ENCODE data around the gene RELA. TPM values are rescaled to one million over a fixed set of nuclear protein-coding genes. Genes with fewer than 3 reads are reported as not detected.

RELA gene
- total RNA-seq, 8 experiments from 2014 or later: 16.7 to 56.1 (median 32.2) TPM

- WGBS, 10 experiments: 60 to 81% methylated on average over 1 to 5 of the region's 5 CpGs; no CpG with 5 or more reads in 8 of the 10 experiments
- H3K4me3 ChIP-seq: no peak overlapping the region
- ATAC-seq (replicated peaks in 6 of 8): no peak
- H3K27ac ChIP-seq: no peak overlapping the region
- peaks cover 25 to 29% of the 10 kb centered on the region in 2 donors for H3K4me1 ChIP-seq (replicated peaks in 1 of 2)
- in situ Hi-C loops (cut with MboI; ENCODE audit: low pct_unique_long_range_greater_than_20kb in 2 of 9, low sequenced_read_pairs in 9 of 9, unreplicated experiment in 9 of 9): no loop called here
Measured at GRCh38 chr11:65609665-65610064, 53.1 kb downstream of the RELA start.

- H3K4me1 ChIP-seq (replicated peaks in 1 of 2): peaks cover 25 to 29% of the 10 kb centered on the region in 2 donors
- no peak for ATAC-seq (replicated peaks in 6 of 8)
- H3K4me3 ChIP-seq: no peak overlapping the region
- no peak overlapping the region for H3K27ac ChIP-seq
- in situ Hi-C loops (cut with MboI; ENCODE audit: low pct_unique_long_range_greater_than_20kb in 2 of 9, low sequenced_read_pairs in 9 of 9, unreplicated experiment in 9 of 9): no loop called here
- 29 to 100% (median 100%) methylated on average over 1 to 3 of the region's 3 CpGs; no CpG with 5 or more reads in 5 of the 10 experiments for WGBS, 10 experiments
Measured at GRCh38 chr11:65609229-65609628, 53.5 kb downstream of the RELA start.

- 54 to 100% (median 98%) methylated on average over 1 to 12 of the region's 37 CpGs; no CpG with 5 or more reads in 3 of the 10 experiments for WGBS, 10 experiments
- peaks cover 16 to 25% of the 10 kb centered on the region in 2 donors for H3K4me1 ChIP-seq (replicated peaks in 1 of 2)
- no peak for ATAC-seq (replicated peaks in 6 of 8)
- H3K27ac ChIP-seq: no peak overlapping the region
- in situ Hi-C loops (cut with MboI; ENCODE audit: low pct_unique_long_range_greater_than_20kb in 2 of 9, low sequenced_read_pairs in 9 of 9, unreplicated experiment in 9 of 9): no loop called here
- H3K4me3 ChIP-seq: peak overlapping the region; percentile 29 to 37 (median 33)
Measured at GRCh38 chr11:65607614-65608426, 54.9 kb downstream of the RELA start.

- ATAC-seq (replicated peaks in 6 of 8): peak; percentile 89 to 99 (median 98)
- Histone ChIP-seq H3K4me3 (peak overlapping the region; percentile 29 to 37 (median 33)), H3K27ac (no peak overlapping the region), H3K4me1 (replicated peaks in 1 of 2) (peaks cover 13 to 21% of the 10 kb centered on the region in 2 donors)
- in situ Hi-C loops (cut with MboI; ENCODE audit: low pct_unique_long_range_greater_than_20kb in 2 of 9, low sequenced_read_pairs in 9 of 9, unreplicated experiment in 9 of 9): no loop called here
- no CpG with 5 or more reads among the region's 67 CpGs for WGBS, 10 experiments
Measured at GRCh38 chr11:65606876-65607613, 55.7 kb downstream of the RELA start.

- 80 to 100% (median 100%) methylated on average over 1 of the region's 1 CpG; no CpG with 5 or more reads in 7 of the 10 experiments for WGBS, 10 experiments
- no peak overlapping the region for H3K27ac ChIP-seq
Measured at GRCh38 chr11:65604258-65604657, 58.5 kb downstream of the RELA start.

More at GRCh38 chr11:65604258-65604657, 58.5 kb downstream of the RELA start:
- in situ Hi-C loops (cut with MboI; ENCODE audit: low pct_unique_long_range_greater_than_20kb in 2 of 9, low sequenced_read_pairs in 9 of 9, unreplicated experiment in 9 of 9): no loop called here
- H3K4me1 ChIP-seq (replicated peaks in 1 of 2): peaks cover 8 to 9% of the 10 kb centered on the region in 2 donors
- ATAC-seq (replicated peaks in 6 of 8): no peak
- H3K4me3 ChIP-seq: no peak overlapping the region

Other genes starting within 250 kb of the RELA start
- 1,000 to 10,000 TPM in 2 of 8 experiments, 100 to 1,000 TPM in 1, 10 to 100 TPM in 5; 10.9 to 1,983 (median 59.7) TPM for gene NEAT1, start 240.1 kb downstream of the RELA start, total RNA-seq
- gene MALAT1, start 163.9 kb downstream of the RELA start, total RNA-seq: over 10,000 TPM in 4 of 8 experiments, 1,000 to 10,000 TPM in 4; 4,364 to 49,781 (median 11,043) TPM
- gene SCYL1, start 137.8 kb downstream of the RELA start, total RNA-seq: 100 to 1,000 TPM in 1 of 8 experiments, 10 to 100 TPM in 7; 39.2 to 119 (median 57.7) TPM
- 10 to 100 TPM in 4 of 8 experiments, 1 to 10 TPM in 4; 1.5 to 69.9 (median 25.5) TPM for gene LTBP3, start 104.6 kb downstream of the RELA start, total RNA-seq
- 10 to 100 TPM; 37.4 to 74.2 (median 55.0) TPM for gene ZNRD2, start 92.4 kb downstream of the RELA start, total RNA-seq
- 10 to 100 TPM; 18.6 to 63.4 (median 28.8) TPM for gene FAM89B, start 90.4 kb downstream of the RELA start, total RNA-seq
- gene EHBP1L1, start 86.9 kb downstream of the RELA start, total RNA-seq: 10 to 100 TPM in 3 of 8 experiments, 1 to 10 TPM in 5; 1.5 to 44.6 (median 5.5) TPM
- 1 to 10 TPM in 2 of 8 experiments, under 1 TPM in 5, not detected in 1; 0.18 to 1.9 (median 0.38) TPM for gene KCNK7, start 67.1 kb downstream of the RELA start, total RNA-seq
- gene MAP3K11, start 48.7 kb downstream of the RELA start, total RNA-seq: 10 to 100 TPM in 7 of 8 experiments, 1 to 10 TPM in 1; 7.3 to 33.0 (median 15.9) TPM
- gene PCNX3, start 47.1 kb downstream of the RELA start, total RNA-seq: 10 to 100 TPM; 12.0 to 52.7 (median 19.5) TPM
- gene SIPA1, start 24.8 kb downstream of the RELA start, total RNA-seq: 10 to 100 TPM in 3 of 8 experiments, 1 to 10 TPM in 5; 4.8 to 16.1 (median 8.0) TPM
- gene KAT5, start 49.3 kb upstream of the RELA start, total RNA-seq: 10 to 100 TPM; 33.4 to 66.8 (median 48.6) TPM
- 10 to 100 TPM; 12.7 to 80.0 (median 25.4) TPM for gene RNASEH2C, start 57.9 kb upstream of the RELA start, total RNA-seq
- gene AP5B1, start 118.1 kb upstream of the RELA start, total RNA-seq: 10 to 100 TPM in 1 of 8 experiments, 1 to 10 TPM in 7; 2.7 to 12.9 (median 4.8) TPM
- under 1 TPM in 5 of 8 experiments, not detected in 3; 0.05 to 0.85 (median 0.21) TPM for gene OVOL1, start 124.1 kb upstream of the RELA start, total RNA-seq
- gene SNX32, start 171.0 kb upstream of the RELA start, total RNA-seq: 1 to 10 TPM; 1.5 to 6.7 (median 4.2) TPM
- 1,000 to 10,000 TPM in 1 of 8 experiments, 100 to 1,000 TPM in 7; 482 to 1,056 (median 733) TPM for gene CFL1, start 195.3 kb upstream of the RELA start, total RNA-seq
- gene MUS81, start 197.5 kb upstream of the RELA start, total RNA-seq: 10 to 100 TPM; 27.4 to 47.3 (median 42.1) TPM
- 100 to 1,000 TPM in 1 of 8 experiments, 10 to 100 TPM in 3, 1 to 10 TPM in 4; 6.9 to 100 (median 10.4) TPM for gene EFEMP2, start 209.9 kb upstream of the RELA start, total RNA-seq
- 1 to 10 TPM in 1 of 8 experiments, under 1 TPM in 5, not detected in 2; 0.21 to 1.7 (median 0.56) TPM for gene CTSW, start 216.9 kb upstream of the RELA start, total RNA-seq
- 10 to 100 TPM; 63.4 to 99.1 (median 84.6) TPM for gene FIBP, start 225.6 kb upstream of the RELA start, total RNA-seq
- gene CCDC85B, start 227.8 kb upstream of the RELA start, total RNA-seq: 10 to 100 TPM in 2 of 8 experiments, 1 to 10 TPM in 6; 3.0 to 16.0 (median 6.3) TPM
- gene FOSL1, start 237.5 kb upstream of the RELA start, total RNA-seq: 1 to 10 TPM in 4 of 8 experiments, under 1 TPM in 4; 0.33 to 8.8 (median 1.0) TPM

Data from motor neuron (in vitro differentiated cells).